NCI-H146 treated with DMSO at 0.1 percent for 48 hours (cell line): Measurements from ENCODE around the gene ATP6V0C.
"Not testable (repeated sequence)": the region's sequence is repeated elsewhere in the genome, so short reads cannot be mapped to it uniquely, and the experiment has no call there.

Experiments
- DNase-seq: peaks from one replicate; lab custom pipeline; 2025; ENCODE audit not compliant: unreplicated experiment; lab: John Stamatoyannopoulos, UW

ATP6V0C gene

DNA sequence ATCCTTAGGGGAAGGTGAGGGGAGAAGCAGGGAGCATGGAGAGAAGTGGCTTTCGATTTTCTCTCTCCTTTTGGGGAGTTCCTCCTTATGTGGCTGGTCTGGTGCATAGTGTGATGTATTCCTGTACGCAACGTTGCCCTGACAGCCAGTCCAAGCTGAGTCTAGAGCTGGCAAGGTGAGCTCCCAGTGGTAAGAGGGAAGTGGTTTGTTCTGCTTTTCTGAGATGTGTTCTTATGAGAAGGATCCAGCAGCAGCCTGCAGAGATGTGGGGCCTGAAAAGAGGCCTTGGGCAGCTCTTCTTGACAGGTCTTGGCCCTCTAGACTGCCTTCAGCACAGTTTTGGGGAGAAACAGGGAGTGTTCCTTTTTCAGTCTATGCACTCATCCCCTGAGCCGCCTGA is 27.2 kb downstream of the ATP6V0C start:
- not testable (repeated sequence) for DNase-seq

DNA sequence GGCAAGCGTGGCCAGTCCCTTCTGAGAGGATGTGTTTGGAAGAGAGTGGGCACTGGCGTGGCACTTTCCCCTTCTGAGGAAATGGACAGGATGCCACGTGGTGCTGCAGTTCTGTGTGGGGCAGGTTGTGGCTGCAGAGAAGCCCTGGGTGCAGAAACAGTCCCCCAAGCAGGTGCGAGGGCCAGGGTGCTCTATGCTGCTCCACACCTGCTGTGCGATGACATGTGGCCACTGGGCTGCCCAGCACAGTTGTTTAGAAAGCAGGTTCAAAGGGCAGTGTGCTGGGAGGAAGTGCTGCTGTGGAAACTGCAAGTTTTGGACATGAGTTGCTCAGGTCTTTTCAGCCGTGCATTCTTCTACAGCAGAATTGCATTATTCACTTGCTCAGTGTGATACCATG is 27.7 kb downstream of the ATP6V0C start:
- not testable (repeated sequence) for DNase-seq

DNA sequence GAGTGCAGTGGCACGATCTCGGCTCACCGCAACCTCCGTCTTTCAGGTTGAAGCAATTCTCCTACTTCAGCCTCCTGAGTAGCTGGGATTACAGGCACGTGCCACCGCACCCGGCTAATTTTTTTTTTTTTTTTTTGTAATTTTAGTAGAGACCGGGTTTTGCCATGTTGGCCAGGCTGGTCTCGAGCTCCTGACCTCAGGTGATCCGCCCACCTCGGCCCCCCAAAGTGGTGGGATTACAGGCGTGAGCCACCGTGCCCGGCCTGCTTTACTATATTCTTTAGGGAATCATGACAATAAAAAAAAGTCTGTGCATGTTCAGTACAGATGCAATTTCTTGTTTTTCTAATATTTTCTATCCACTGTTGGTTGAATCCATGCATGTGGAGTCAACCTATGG is 30.0 kb downstream of the ATP6V0C start:
- not testable (repeated sequence) for DNase-seq

DNA sequence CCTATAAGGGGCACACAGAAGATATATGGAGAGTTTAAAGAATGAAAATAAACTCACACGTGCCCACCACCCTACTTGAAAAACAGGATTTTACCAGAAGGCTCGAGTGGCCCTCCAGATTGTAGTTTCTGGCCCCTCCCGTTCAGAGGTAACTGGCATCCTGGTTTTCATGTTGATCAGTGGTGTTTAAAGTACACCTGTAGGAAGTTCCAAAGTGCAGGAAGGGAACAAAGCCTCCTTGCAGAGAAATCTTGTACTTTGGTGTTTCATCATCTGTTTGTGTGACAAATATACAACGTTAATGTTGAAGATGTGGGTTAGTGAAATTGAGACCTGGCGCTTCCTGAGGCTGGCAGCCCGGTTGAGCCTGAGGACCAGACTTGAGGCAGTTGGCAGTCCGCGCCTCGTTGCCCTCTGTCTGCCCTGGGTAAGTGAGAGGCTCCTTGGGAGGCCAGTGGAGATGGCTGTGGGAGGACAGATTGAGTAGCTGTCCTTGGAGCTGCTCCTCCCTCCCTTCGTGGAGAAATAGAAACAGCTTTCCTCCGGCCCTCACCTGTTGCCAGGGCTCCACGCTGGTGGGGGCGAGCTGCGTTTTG is 36.6 kb downstream of the ATP6V0C start:
- not testable (repeated sequence) for DNase-seq

DNA sequence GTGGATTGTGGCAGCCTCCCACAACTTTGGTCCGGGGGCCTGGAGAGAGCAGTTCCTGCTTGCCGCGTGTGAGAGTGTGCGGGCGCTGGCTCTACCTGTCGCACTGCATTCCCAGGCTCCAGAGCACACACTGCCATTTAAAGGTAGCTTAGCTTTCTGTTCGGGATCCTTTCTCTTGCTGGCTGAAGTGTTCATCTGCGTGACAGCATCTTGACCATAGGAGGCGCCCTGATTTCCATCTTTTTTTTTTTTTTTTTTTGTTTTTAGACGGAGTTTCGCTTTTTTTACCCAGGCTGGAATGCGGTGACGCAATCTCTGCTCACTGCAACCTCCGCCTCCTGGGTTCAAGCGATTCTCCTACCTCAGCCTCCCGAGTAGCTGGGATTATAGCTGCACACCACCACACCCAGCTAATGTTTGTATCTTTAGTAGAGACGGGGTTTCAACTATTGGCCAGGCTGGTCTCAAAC is 37.7 kb downstream of the ATP6V0C start:
- DNase-seq = not testable (repeated sequence)

DNA sequence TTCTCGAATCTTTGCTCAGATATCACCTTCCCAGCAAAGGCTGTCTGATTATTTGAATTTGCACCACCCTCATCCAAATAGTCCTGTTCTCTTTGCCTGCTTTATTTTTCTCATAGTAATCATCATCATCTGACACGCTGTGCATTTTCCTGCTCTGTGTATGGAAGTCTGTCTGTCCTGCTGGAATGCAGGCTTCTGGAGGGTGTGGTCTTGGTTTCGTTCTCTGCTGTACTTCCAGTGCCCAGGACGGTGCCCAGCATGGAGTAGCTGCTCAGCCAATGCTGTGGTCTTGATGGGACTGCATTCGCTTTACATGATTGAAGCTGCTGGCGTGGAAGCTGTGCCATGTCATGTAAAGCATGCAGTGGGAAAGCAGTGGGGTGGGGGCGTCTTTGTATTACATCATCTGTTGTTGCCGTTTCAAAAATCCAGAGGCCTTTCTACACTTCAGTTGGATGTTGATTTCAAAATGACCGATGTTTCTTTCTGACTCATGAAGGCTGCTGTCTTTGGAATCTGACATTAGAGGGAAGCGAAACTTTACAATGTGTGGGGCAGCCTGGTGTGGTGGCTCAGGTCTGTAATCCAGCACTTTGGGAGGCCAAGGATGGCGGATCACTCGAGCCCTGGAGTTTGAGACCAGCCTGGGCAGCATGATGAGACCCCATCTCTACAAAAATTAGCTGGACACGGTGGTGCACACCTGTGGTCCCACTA is 41.1 kb downstream of the ATP6V0C start:
- DNase-seq = not testable (repeated sequence)

DNA sequence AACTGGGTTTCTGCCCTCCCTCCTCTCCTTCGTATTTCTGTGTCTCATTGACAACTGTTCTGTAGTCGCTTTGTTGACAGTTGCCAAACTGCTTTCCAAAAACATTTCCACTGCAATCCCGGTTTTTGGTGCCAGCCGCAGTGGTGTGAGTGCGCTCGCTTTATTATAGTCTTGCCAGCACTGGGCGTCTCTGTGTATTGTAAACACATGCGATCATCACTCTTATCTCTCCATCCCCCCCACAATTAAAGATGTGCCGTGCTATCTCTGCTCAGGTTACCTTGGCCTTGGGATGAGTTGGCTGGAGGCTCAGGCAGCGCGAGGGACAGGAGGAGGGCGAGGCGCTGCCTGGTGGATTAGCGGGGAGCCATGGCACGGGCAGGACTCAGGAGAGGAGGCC is 43.4 kb downstream of the ATP6V0C start:
- not testable (repeated sequence) for DNase-seq

DNA sequence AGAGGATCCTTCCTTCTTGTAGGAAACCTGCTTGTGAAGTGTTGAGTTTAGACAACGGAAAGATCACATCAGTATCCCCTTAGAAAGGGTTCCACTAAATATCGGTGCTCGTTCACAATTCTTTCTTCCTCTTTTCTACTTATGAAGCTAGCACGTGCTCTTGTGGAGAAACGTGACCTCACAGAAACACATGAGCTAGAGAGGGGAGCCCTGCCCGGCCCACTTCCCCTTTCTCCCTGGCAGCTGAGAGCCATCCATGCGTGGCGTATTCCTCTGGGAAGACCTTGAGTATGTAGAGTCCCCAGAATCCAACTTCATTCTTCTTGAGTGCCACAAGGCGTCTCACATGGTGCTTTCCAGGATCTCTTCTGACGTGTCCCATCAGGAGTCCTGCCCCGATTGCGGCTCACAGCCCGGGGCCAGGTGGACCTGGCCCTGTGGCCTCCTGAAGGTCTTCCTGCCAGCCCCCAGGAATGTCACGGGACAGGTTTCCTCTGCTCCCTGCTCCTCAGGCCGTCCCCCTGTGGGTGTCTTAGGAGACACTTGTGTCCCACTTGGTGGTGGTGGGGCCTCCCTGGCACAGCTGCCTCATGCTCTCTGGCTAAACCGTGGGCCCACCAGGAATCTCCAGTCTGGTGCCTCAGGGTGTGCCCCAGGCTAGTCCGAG is 46.5 kb downstream of the ATP6V0C start:
- not testable (repeated sequence) for DNase-seq

DNA sequence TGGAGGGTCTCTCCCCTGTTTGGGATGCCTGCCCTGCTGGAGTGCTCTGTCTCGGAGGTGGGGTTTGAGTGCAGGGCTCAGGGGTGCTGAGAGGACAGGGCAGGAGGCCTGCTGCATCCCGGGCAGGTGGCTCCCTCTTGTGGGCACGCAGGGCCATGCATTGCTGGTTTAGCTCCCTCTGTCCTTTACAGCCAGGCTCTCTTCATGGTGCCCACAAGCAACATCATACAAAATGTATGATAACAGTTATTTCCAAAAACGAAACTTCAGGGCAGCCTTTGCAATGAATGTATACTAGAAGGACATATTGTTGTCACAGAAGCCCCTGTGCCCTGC is 47.0 kb downstream of the ATP6V0C start:
- DNase-seq = not testable (repeated sequence)

DNA sequence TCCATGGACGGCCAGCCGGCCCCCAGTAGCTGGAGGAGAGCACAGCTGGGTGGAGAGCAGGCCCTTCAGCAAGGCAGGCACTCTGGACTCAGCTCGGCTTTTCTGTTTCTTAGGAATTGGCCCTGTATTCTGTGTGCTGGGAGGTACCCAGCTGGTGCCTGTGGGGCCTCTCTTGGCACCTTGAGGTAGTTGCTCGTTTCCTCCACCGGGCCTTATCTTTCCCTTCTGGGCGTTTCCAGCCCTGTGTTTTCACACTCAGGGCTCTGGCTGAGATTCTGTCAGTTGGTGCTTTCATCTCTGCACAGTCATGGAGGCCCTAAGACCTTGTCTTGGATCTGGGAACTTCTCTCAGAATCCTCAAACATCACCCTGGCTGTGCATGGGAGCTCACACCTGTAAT is 53.8 kb downstream of the ATP6V0C start:
- not testable (repeated sequence) for DNase-seq

DNA sequence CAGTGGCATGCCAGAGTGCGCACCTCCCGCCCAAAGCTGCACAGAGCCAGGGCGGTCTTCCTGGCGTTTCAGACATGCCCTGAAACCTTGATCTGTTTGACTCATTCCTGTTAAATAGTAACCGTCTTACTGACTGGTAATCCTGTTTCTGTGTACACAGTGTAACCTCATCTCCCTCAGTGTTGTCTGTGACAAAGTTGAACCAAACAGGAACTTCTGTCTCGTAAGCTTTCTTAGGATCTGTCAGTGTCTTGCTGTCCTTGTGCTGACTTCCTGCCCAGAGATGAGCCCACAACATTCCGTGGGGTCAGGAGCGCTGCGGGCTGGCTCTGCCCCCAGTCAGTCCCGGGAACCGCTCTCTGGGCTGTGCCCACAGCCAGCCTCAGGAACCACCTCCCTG is 54.8 kb downstream of the ATP6V0C start:
- DNase-seq = not testable (repeated sequence)
